Breast epithelium (tissue), 4 donors: ENCODE measurements around the gene GPR55. TPM values are rescaled to one million over a fixed set of nuclear protein-coding genes. Genes with fewer than 3 reads are reported as not detected.

Source experiments
- DNase-seq, 2 donors: peaks; one replicate each; pipeline ENCODE4 v3.0.0-alpha.2; 2019; ENCODE audit warnings: low spot score in 2 of 2
- H3K27ac ChIP-seq, 2 donors: fragments of 200-600 bp; sonication (generic) in 1 of 2; one replicate each; pipeline ENCODE4 v1.5.1; 2016 to 2019; ENCODE audit warnings: mild to moderate bottlenecking in 1 of 2
- H3K27me3 ChIP-seq, 2 donors: fragments of 200-600 bp; sonication (generic) in 1 of 2; one replicate each; pipeline versions ENCODE4 v1.5.1 to v1.6.0; 2017 to 2019; ENCODE audit warnings: control low read depth in 1 of 2, mild to moderate bottlenecking in 1 of 2
- H3K36me3 ChIP-seq: fragments of 200-600 bp; one replicate; pipeline ENCODE4 v1.5.1; 2019
- H3K4me1 ChIP-seq, 2 donors: fragments of 200-600 bp; sonication (generic); one replicate each; pipeline ENCODE4 v1.5.1; 2016 to 2019; ENCODE audit warnings: control low read depth in 1 of 2
- H3K4me3 ChIP-seq, 3 donors: fragments of 200-600 bp; sonication (generic); 1 replicate in 2 of 3; 2 replicates in 1 of 3; pipeline ENCODE4 v1.5.1; 2016 to 2019; ENCODE audit warnings: mild to moderate bottlenecking in 3 of 3, moderate library complexity in 2 of 3
- H3K9me3 ChIP-seq, 2 donors: fragments of 200-600 bp; sonication (generic) in 1 of 2; one replicate each; pipeline ENCODE4 v1.5.1; 2016 to 2019; ENCODE audit warnings: control low read depth in 1 of 2
- POLR2A ChIP-seq: fragments of 450-650 bp; IDR thresholded peaks from one replicate; pipeline ENCODE4 v1.6.1; 2016; ENCODE audit warnings: antibody characterized with exemption, mild to moderate bottlenecking, moderate library complexity
- POLR2AphosphoS5 ChIP-seq, 3 donors: sonication (generic); formaldehyde crosslinking; IDR thresholded peaks; one replicate each; pipeline ENCODE4 v1.6.1; 2017; ENCODE audit warnings: antibody characterized with exemption in 3 of 3
- intact Hi-C: fragments of 100-400 bp; cut with DNase I; formaldehyde crosslinking; loops from one replicate; pipeline ENCODE4 v1.15.1; 2023; ENCODE audit warnings: low total_unique reads
- total RNA-seq, 3 donors: library from RNA; depleted of rRNA; stranded (reverse); fragments of >200 nt; gene quantifications; one replicate each; pipeline ENCODE4 v1.1.0, GENCODE V29; 2016
- TF ChIP-seq, protein P1 (sequence below), 3 donors: fragments of 450-650 bp; IDR thresholded peaks; one replicate each; pipeline ENCODE4 v1.5.1; 2016 to 2017; ENCODE audit warnings: antibody characterized with exemption in 3 of 3, mild to moderate bottlenecking in 3 of 3, moderate library complexity in 3 of 3

Gene GPR55
- total RNA-seq, 3 donors from 2014 or later, result 0.16 to 0.44 TPM; not detected in 1

DNA sequence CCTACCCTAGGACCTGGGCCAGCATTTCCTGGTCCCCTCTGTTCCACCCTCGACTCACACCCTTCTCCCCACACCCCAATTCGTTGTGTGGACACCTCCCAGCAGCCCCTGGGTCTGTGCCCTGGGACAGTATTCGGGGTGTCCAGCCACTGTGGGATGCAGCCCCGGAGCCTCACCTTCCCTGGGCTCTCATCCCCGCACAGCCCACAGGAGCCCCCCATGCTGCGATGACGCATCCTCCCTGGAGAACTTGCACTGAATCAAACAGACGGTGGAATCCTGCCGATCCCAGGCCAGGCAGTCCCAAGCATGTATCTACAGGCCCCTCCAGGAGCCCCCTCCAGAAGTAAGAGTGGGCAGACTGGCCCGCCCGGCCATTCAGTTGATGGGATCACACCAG, 50.6 kb downstream of the GPR55 start:
- Histone ChIP-seq H3K4me3 (no peak overlapping the region), H3K27ac (no peak overlapping the region), H3K4me1 (no peaks in the 10 kb centered on the region), H3K36me3 (no peaks in the 10 kb centered on the region), H3K27me3 (no peaks in the 10 kb centered on the region), H3K9me3 (no peaks in the 10 kb centered on the region)
- intact Hi-C loops, result no loop called here
- TF ChIP-seq POLR2AphosphoS5 (IDR thresholded peaks at IDR 0.05), result no peak
- TF ChIP-seq, protein P1, sequence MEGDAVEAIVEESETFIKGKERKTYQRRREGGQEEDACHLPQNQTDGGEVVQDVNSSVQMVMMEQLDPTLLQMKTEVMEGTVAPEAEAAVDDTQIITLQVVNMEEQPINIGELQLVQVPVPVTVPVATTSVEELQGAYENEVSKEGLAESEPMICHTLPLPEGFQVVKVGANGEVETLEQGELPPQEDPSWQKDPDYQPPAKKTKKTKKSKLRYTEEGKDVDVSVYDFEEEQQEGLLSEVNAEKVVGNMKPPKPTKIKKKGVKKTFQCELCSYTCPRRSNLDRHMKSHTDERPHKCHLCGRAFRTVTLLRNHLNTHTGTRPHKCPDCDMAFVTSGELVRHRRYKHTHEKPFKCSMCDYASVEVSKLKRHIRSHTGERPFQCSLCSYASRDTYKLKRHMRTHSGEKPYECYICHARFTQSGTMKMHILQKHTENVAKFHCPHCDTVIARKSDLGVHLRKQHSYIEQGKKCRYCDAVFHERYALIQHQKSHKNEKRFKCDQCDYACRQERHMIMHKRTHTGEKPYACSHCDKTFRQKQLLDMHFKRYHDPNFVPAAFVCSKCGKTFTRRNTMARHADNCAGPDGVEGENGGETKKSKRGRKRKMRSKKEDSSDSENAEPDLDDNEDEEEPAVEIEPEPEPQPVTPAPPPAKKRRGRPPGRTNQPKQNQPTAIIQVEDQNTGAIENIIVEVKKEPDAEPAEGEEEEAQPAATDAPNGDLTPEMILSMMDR (IDR thresholded peaks at IDR 0.05), result no peak
- TF ChIP-seq POLR2A, result no peak
- no peak for DNase-seq

DNA sequence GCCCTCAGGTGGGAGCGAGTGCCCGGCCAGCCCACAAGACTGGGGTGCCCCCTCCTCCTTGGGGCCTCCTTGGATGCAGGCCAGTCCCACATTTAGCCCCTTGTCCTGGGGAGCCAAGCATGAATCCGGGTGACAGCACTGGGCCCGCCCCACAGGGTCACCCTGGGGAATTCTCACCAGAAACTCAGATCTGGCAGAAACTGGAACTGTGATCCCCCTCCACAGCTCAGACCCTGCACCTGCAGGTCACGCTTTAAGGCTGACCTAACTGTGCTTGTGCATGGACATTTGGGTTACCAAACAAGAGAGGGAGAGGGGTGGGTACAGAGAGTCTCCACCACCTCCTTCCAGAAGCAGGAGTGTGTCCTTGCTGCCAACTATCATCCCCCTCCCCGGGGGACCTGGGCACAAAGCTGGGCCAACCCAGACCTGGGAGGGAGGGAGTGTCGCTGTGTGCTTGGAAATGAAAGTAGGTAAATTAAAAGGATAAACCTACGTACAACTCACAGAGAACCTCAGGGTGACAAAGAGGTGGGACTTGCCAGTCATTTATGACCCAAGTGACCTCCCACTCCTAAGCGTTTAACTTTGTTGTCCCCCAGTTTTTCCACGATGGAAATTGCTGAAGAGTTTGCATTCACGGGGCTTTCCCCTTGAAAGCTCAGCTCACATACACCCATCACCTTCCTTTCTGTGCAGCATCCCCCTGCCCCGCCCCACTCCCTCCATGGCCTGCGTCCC, 51.2 kb downstream of the GPR55 start:
- H3K27ac ChIP-seq, result no peak overlapping the region
- H3K36me3 ChIP-seq, result no peaks in the 10 kb centered on the region

GRCh38 chr2:230872968-230873660, 51.9 kb downstream of the GPR55 start:
- Histone ChIP-seq H3K4me3 (no peak overlapping the region), H3K27me3 (no peaks in the 10 kb centered on the region), H3K36me3 (no peaks in the 10 kb centered on the region), H3K27ac (no peak overlapping the region), H3K4me1 (no peaks in the 10 kb centered on the region), H3K9me3 (no peaks in the 10 kb centered on the region)
- intact Hi-C loops, result no loop called here
- peak in 1 of 2 donors; percentile 39 for DNase-seq
- no peak for TF ChIP-seq POLR2A
- TF ChIP-seq, protein P1 (IDR thresholded peaks at IDR 0.05), result no peak
- TF ChIP-seq POLR2AphosphoS5 (IDR thresholded peaks at IDR 0.05), result no peak

More for the DNA sequence above, 51.2 kb downstream of the GPR55 start:
- no peak overlapping the region for H3K4me3 ChIP-seq
- no peaks in the 10 kb centered on the region for H3K27me3 ChIP-seq
- DNase-seq, result peak in 1 of 2 donors; percentile 40
- no peaks in the 10 kb centered on the region for H3K4me1 ChIP-seq
- TF ChIP-seq POLR2A, result no peak
- no peak for TF ChIP-seq POLR2AphosphoS5 (IDR thresholded peaks at IDR 0.05)
- intact Hi-C loops, result no loop called here
- H3K9me3 ChIP-seq, result no peaks in the 10 kb centered on the region

GRCh38 chr2:230872151-230872967, 52.7 kb downstream of the GPR55 start:
- intact Hi-C loops, result no loop called here
- H3K9me3 ChIP-seq, result no peaks in the 10 kb centered on the region
- H3K4me3 ChIP-seq, result no peak overlapping the region
- H3K27ac ChIP-seq, result no peak overlapping the region
- no peaks in the 10 kb centered on the region for H3K27me3 ChIP-seq
- no peaks in the 10 kb centered on the region for H3K36me3 ChIP-seq
- TF ChIP-seq POLR2AphosphoS5 (IDR thresholded peaks at IDR 0.05) (no peak), POLR2A (no peak)
- TF ChIP-seq, protein P1 (IDR thresholded peaks at IDR 0.05), result no peak
- DNase-seq, result peak in 1 of 2 donors; percentile 34
- H3K4me1 ChIP-seq, result no peaks in the 10 kb centered on the region

- DNase-seq, result peak in 1 of 2 donors; percentile 36
- H3K27ac ChIP-seq, result no peak overlapping the region
These were observed 53.5 kb downstream of the GPR55 start for GRCh38 chr2:230871361-230872150.

More at GRCh38 chr2:230871361-230872150, 53.5 kb downstream of the GPR55 start:
- Histone ChIP-seq H3K36me3 (no peaks in the 10 kb centered on the region), H3K4me1 (no peaks in the 10 kb centered on the region), H3K9me3 (no peaks in the 10 kb centered on the region), H3K27me3 (no peaks in the 10 kb centered on the region), H3K4me3 (no peak overlapping the region)
- TF ChIP-seq POLR2AphosphoS5 (IDR thresholded peaks at IDR 0.05) (no peak), POLR2A (no peak)
- TF ChIP-seq, protein P1 (IDR thresholded peaks at IDR 0.05), result no peak
- intact Hi-C loops, result no loop called here
